Right lobe of liver (tissue), 4 donors: Measurements from ENCODE around the gene C11orf97.

Experiments used
- POLR2A ChIP-seq: fragments of 450-650 bp; IDR thresholded peaks from one replicate; pipeline ENCODE4 v1.6.1; 2017; ENCODE audit warnings: antibody characterized with exemption, mild to moderate bottlenecking
- TF ChIP-seq, protein P1 (sequence below), 4 donors: fragments of 200-600 bp in 3 of 4; fragments of 450-650 bp in 1 of 4; IDR thresholded peaks; one replicate each; pipeline versions ENCODE4 v1.5.1 to v1.8.0; 2016 to 2022; ENCODE audit warnings: antibody characterized with exemption in 4 of 4, mild to moderate bottlenecking in 2 of 4
- donor health status: DM: no; HTN: no; CAD: no.
- donor health status: DM: no; HTN: no; CAD: no.
- donor health status: DM: no; HTN: yes; CAD: no.

- TF ChIP-seq, protein P1, sequence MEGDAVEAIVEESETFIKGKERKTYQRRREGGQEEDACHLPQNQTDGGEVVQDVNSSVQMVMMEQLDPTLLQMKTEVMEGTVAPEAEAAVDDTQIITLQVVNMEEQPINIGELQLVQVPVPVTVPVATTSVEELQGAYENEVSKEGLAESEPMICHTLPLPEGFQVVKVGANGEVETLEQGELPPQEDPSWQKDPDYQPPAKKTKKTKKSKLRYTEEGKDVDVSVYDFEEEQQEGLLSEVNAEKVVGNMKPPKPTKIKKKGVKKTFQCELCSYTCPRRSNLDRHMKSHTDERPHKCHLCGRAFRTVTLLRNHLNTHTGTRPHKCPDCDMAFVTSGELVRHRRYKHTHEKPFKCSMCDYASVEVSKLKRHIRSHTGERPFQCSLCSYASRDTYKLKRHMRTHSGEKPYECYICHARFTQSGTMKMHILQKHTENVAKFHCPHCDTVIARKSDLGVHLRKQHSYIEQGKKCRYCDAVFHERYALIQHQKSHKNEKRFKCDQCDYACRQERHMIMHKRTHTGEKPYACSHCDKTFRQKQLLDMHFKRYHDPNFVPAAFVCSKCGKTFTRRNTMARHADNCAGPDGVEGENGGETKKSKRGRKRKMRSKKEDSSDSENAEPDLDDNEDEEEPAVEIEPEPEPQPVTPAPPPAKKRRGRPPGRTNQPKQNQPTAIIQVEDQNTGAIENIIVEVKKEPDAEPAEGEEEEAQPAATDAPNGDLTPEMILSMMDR (IDR thresholded peaks at IDR 0.05) = no peak
- TF ChIP-seq POLR2A = no peak
Observed at GRCh38 chr11:94518300-94518699, 6.0 kb downstream of the C11orf97 start.
